CD4-positive, alpha-beta T cell (primary cell): ENCODE data around the gene KNTC1. TPM values are rescaled to one million over a fixed set of nuclear protein-coding genes. Genes with fewer than 3 reads are reported as not detected.

Experiments
- ATAC-seq: fragments of 200-7000 bp; cut with Tn5 transposase; one replicate; pipeline ENCODE4 v1.10.0; 2022; ENCODE audit warnings: mild to moderate bottlenecking; ENCODE audit not compliant: poor library complexity
- CTCF ChIA-PET: fragments of 350-600 bp; sonication (Branson Sonifier 250); formaldehyde crosslinking; loops from one replicate; lab custom pipeline; 2021; ENCODE audit warnings: antibody characterized with exemption, inconsistent platforms; lab: Charles Lee
- POLR2A ChIA-PET: fragments of 350-600 bp; sonication (Branson Sonifier 250); formaldehyde crosslinking; loops from one replicate; lab custom pipeline; 2021; ENCODE audit warnings: antibody characterized with exemption, inconsistent platforms; lab: Charles Lee
- DNase-seq, 14 experiments: peaks; one replicate each; pipeline ENCODE4 v3.0.0-alpha.2; 2013 to 2020; ENCODE audit warnings: mixed read lengths in 2 of 14
- H3K27ac ChIP-seq, 2 donors: one replicate each; pipeline versions ENCODE4 v1.5.1 to v1.7.0; 2013; ENCODE audit warnings: low read length in 2 of 2, low read depth in 1 of 2, mild to moderate bottlenecking in 1 of 2
- H3K27me3 ChIP-seq, 2 experiments: 1 replicate in 1 of 2; 2 replicates in 1 of 2; pipeline versions ENCODE4 v1.6.1 to v1.7.0; 2013; ENCODE audit warnings: low read length in 2 of 2, control low read depth in 1 of 2, mild to moderate bottlenecking in 1 of 2, moderate library complexity in 1 of 2; ENCODE audit not compliant: insufficient read depth in 2 of 2, control insufficient read depth in 1 of 2
- H3K36me3 ChIP-seq: one replicate; pipeline ENCODE4 v1.6.1; 2013; ENCODE audit warnings: low read length, control low read depth; ENCODE audit not compliant: insufficient read depth
- H3K4me1 ChIP-seq: one replicate; pipeline ENCODE4 v1.6.1; 2013; ENCODE audit warnings: low read length, control low read depth; ENCODE audit not compliant: insufficient read depth
- H3K4me3 ChIP-seq: one replicate; pipeline ENCODE4 v1.5.1; 2013; ENCODE audit warnings: mild to moderate bottlenecking, low read length, moderate library complexity
- H3K9me3 ChIP-seq, 2 experiments: 1 replicate in 1 of 2; 2 replicates in 1 of 2; pipeline versions ENCODE4 v1.6.1 to v1.7.0; 2013; ENCODE audit warnings: low read length in 2 of 2, mild to moderate bottlenecking in 2 of 2, control low read depth in 1 of 2, moderate library complexity in 1 of 2; ENCODE audit not compliant: control insufficient read depth in 1 of 2, insufficient read depth in 1 of 2
- H3K27ac Mint-ChIP-seq: one replicate; pipeline ENCODE4 v1.8.0; 2020; ENCODE audit warnings: mixed read lengths
- H3K27me3 Mint-ChIP-seq: one replicate; pipeline ENCODE4 v1.8.0; 2021; ENCODE audit warnings: mixed read lengths
- H3K36me3 Mint-ChIP-seq: one replicate; pipeline ENCODE4 v1.8.0; 2021; ENCODE audit warnings: low read depth, mixed read lengths
- H3K4me1 Mint-ChIP-seq: one replicate; pipeline ENCODE4 v1.8.0; 2021; ENCODE audit warnings: low read depth, mixed read lengths
- H3K4me3 Mint-ChIP-seq: one replicate; pipeline ENCODE4 v1.8.0; 2020; ENCODE audit warnings: mild to moderate bottlenecking, mixed read lengths
- H3K9me3 Mint-ChIP-seq: one replicate; pipeline ENCODE4 v1.8.0; 2020; ENCODE audit warnings: mixed read lengths
- CTCF ChIP-seq: fragments of 200-600 bp; IDR thresholded peaks from one replicate; pipeline ENCODE4 v1.8.0; 2022; ENCODE audit warnings: antibody characterized with exemption, mild to moderate bottlenecking
- intact Hi-C, 2 experiments: fragments of 100-400 bp; cut with DNase I in 1 of 2; cut with micrococcal nuclease in 1 of 2; formaldehyde crosslinking; loops; one replicate each; pipeline versions ENCODE4 v1.15.1 to v1.9.0; 2023 to 2025; cut with DNase I, micrococcal nuclease
- total RNA-seq, 174 experiments: library from RNA in 2 of 174; stranded (reverse) in 2 of 174; gene quantifications; one replicate each; pipeline ENCODE4 v1.2.3 and lab custom pipeline; 2021 to 2026

Gene KNTC1
- total RNA-seq, 2 experiments from 2014 or later: 23.3 to 23.8 TPM

DNA sequence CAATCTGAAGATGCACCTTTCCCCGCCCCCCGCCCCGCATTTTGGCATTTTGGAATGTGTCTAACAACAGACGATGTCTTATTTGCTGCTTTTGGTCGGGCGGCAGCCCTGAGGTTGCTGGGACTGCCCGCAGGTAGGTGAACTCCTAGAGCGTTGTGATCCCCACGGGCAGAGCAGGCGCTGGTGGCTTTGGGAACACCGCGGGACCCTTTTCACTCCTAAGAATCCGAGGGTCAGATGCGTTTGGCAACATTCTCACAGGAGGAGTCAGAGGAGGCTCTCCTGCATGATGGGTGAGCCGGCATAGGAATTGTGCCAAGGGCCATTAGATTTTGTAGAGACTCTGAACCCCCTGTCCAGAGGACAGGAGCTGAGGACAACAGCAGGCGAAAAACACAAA lies 134.2 kb downstream of the KNTC1 start:
- intact Hi-C loops: no loop called here
- Mint-ChIP-seq H3K4me3 (no peak overlapping the region), H3K4me1 (no peaks in the 10 kb centered on the region)

GRCh38 chr12:122661938-122662337 lies 134.9 kb downstream of the KNTC1 start:
- no peaks in the 10 kb centered on the region for H3K27me3 ChIP-seq
- no peak overlapping the region for H3K4me3 Mint-ChIP-seq
- no peak overlapping the region for H3K27ac Mint-ChIP-seq
- no peak overlapping the region for H3K4me3 ChIP-seq
- ChIA-PET CTCF (interaction anchor here (0.5 kb wide), 1 partner anchor 259 kb away, joined by 3 read pairs; no protein-coding TSS in a partner anchor), POLR2A (no interaction called here)
- DNase-seq: no peak
- H3K9me3 Mint-ChIP-seq: no peaks in the 10 kb centered on the region
- no peaks in the 10 kb centered on the region for H3K4me1 ChIP-seq
- TF ChIP-seq CTCF: no peak
- H3K27me3 Mint-ChIP-seq: no peaks in the 10 kb centered on the region
- no peak for ATAC-seq
- no peak overlapping the region for H3K27ac ChIP-seq
- H3K36me3 Mint-ChIP-seq: no peaks in the 10 kb centered on the region
- H3K4me1 Mint-ChIP-seq: no peaks in the 10 kb centered on the region
- no peaks in the 10 kb centered on the region for H3K36me3 ChIP-seq
- intact Hi-C loops: no loop called here
- no peaks in the 10 kb centered on the region for H3K9me3 ChIP-seq

More for the DNA sequence above, 134.2 kb downstream of the KNTC1 start:
- TF ChIP-seq CTCF: no peak
- ChIA-PET CTCF (interaction anchor here (0.5 kb wide), 1 partner anchor 258 kb away, joined by 3 read pairs; no protein-coding TSS in a partner anchor), POLR2A (no interaction called here)
- ATAC-seq (no peak), DNase-seq (no peak)
- Mint-ChIP-seq H3K27ac (no peak overlapping the region), H3K9me3 (no peaks in the 10 kb centered on the region), H3K36me3 (no peaks in the 10 kb centered on the region), H3K27me3 (no peaks in the 10 kb centered on the region)
- Histone ChIP-seq H3K36me3 (no peaks in the 10 kb centered on the region), H3K4me1 (no peaks in the 10 kb centered on the region), H3K27ac (no peak overlapping the region), H3K9me3 (no peaks in the 10 kb centered on the region), H3K27me3 (no peaks in the 10 kb centered on the region), H3K4me3 (no peak overlapping the region)

DNA sequence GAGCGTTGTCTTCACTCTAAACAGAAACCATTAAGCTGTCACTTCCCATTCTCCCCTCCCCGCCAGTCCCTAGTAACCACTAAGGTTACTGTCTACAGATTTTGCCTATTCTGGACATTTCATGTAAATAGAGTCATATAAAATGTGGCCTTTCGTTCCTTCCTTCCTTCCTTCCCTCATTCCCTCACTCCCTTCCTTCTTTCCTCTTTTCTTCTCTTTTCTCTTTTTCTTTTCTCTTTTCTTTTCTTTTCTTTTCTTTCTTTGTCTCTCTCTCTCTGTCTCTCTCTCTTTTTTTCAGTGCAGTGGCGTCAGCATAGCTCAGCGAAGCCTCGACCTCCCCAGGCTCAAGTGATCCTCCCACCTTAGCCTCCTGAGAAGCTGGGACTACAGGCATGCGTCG lies 138.3 kb downstream of the KNTC1 start:
- no peaks in the 10 kb centered on the region for H3K4me1 ChIP-seq
- no peaks in the 10 kb centered on the region for H3K36me3 ChIP-seq
- no peaks in the 10 kb centered on the region for H3K27me3 Mint-ChIP-seq
- intact Hi-C loops: no loop called here
- ChIA-PET POLR2A (no interaction called here), CTCF (interaction anchor here (0.6 kb wide), 1 partner anchor 1944 kb away, joined by 3 read pairs; no protein-coding TSS in a partner anchor)
- no peaks in the 10 kb centered on the region for H3K4me1 Mint-ChIP-seq
- no peak for ATAC-seq
- no peak for DNase-seq
- H3K27me3 ChIP-seq: no peaks in the 10 kb centered on the region
- H3K9me3 Mint-ChIP-seq: no peaks in the 10 kb centered on the region
- no peak overlapping the region for H3K27ac Mint-ChIP-seq
- H3K36me3 Mint-ChIP-seq: no peaks in the 10 kb centered on the region
- H3K27ac ChIP-seq: no peak overlapping the region
- TF ChIP-seq CTCF: no peak
- no peaks in the 10 kb centered on the region for H3K9me3 ChIP-seq
- no peak overlapping the region for H3K4me3 Mint-ChIP-seq
- H3K4me3 ChIP-seq: no peak overlapping the region
